K562 (cell line): ENCODE results near the gene TLN1. TPM values are rescaled to one million over a fixed set of nuclear protein-coding genes. Genes with fewer than 3 reads are reported as not detected.
A peak's percentile ranks its signal among the peaks of the same experiment; 100 is the strongest.

ENCODE experiments used
- BRCA1 ChIP-seq, 2 experiments: fragments of 450-650 bp in 1 of 2; sonication (generic) in 1 of 2; formaldehyde crosslinking in 1 of 2; IDR thresholded peaks; 2 replicates each; pipeline versions ENCODE4 v1.5.0 to v1.6.1; 2017 to 2020; ENCODE audit warnings: mild to moderate bottlenecking in 1 of 2, missing genetic modification reagents in 1 of 2
- BRF1 ChIP-seq: IDR thresholded peaks from 3 replicates; pipeline ENCODE4 v1.6.1; 2011; ENCODE audit warnings: borderline replicate concordance, mild to moderate bottlenecking; ENCODE audit not compliant: insufficient read length; ENCODE audit errors: extremely low read depth
- E2F5 ChIP-seq: sonication (generic); formaldehyde crosslinking; IDR thresholded peaks from 2 replicates; pipeline ENCODE4 v1.8.0; 2022; ENCODE audit warnings: mild to moderate bottlenecking, missing genetic modification reagents
- ELK1 ChIP-seq: sonication (generic); formaldehyde crosslinking; IDR thresholded peaks from 2 replicates; pipeline ENCODE4 v1.8.1; 2022; ENCODE audit warnings: missing genetic modification reagents
- ETV6 ChIP-seq, 3 experiments: fragments of 150-350 bp in 1 of 3; sonication (generic) in 1 of 3; formaldehyde crosslinking in 1 of 3; IDR thresholded peaks; 2 replicates each; pipeline versions ENCODE4 v1.6.1 to v1.8.0; 2014 to 2022; ENCODE audit warnings: borderline replicate concordance in 2 of 3, low read depth in 2 of 3, antibody characterized with exemption in 1 of 3, low read length in 1 of 3, mild to moderate bottlenecking in 1 of 3, missing genetic modification reagents in 1 of 3
- HMG20A ChIP-seq: fragments of 450-650 bp; formaldehyde crosslinking; conservative IDR thresholded peaks from 2 replicates; pipeline ENCODE4 v1.4.0; 2020; ENCODE audit warnings: mild to moderate bottlenecking, mixed read lengths
- HMGXB4 ChIP-seq: sonication (generic); formaldehyde crosslinking; IDR thresholded peaks from 2 replicates; pipeline ENCODE4 v1.8.1; 2023; ENCODE audit warnings: mild to moderate bottlenecking, missing genetic modification reagents
- ILK ChIP-seq: fragments of 450-650 bp; IDR thresholded peaks from 2 replicates; pipeline ENCODE4 v1.6.1; 2016; ENCODE audit warnings: missing genetic modification characterization, low read depth, mild to moderate bottlenecking, missing compliant biosample characterization, moderate library complexity, borderline replicate concordance
- MAFG ChIP-seq: fragments of 450-650 bp; conservative IDR thresholded peaks from 2 replicates; pipeline ENCODE4 v1.6.1; 2016; ENCODE audit warnings: missing genetic modification characterization, missing compliant biosample characterization
- MCM3 ChIP-seq: fragments of 450-650 bp; IDR thresholded peaks from 2 replicates; pipeline ENCODE4 v1.6.1; 2016
- MEF2D ChIP-seq: conservative IDR thresholded peaks from 2 replicates; pipeline ENCODE4 v1.6.1; 2016; ENCODE audit warnings: low read depth, missing genetic modification characterization, missing compliant biosample characterization
- POLR2H ChIP-seq: IDR thresholded peaks from 2 replicates; pipeline ENCODE4 v1.6.1; 2016; ENCODE audit warnings: missing genetic modification characterization, low read depth, mild to moderate bottlenecking, control low read depth, missing compliant biosample characterization, moderate library complexity
- PTTG1 ChIP-seq: fragments of 450-650 bp; IDR thresholded peaks from 2 replicates; pipeline ENCODE4 v1.6.1; 2016; ENCODE audit warnings: low read depth, mild to moderate bottlenecking, missing genetic modification characterization, missing compliant biosample characterization
- SP2 ChIP-seq: IDR thresholded peaks from 2 replicates; pipeline ENCODE4 v1.6.1; 2011; ENCODE audit warnings: mild to moderate bottlenecking, low read depth, low read length, moderate library complexity; ENCODE audit not compliant: poor library complexity, severe bottlenecking; ENCODE audit errors: extremely low read depth
- SREBF2 ChIP-seq: sonication (generic); formaldehyde crosslinking; IDR thresholded peaks from 2 replicates; pipeline ENCODE4 v1.4.0; 2020; ENCODE audit warnings: mild to moderate bottlenecking, missing genetic modification reagents
- TARDBP ChIP-seq: fragments of 450-650 bp; IDR thresholded peaks from 2 replicates; pipeline ENCODE4 v1.6.1; 2016
- XRCC4 ChIP-seq: IDR thresholded peaks from one replicate; pipeline ENCODE4 v1.6.1; 2011; ENCODE audit not compliant: insufficient read depth, insufficient read length; ENCODE audit errors: extremely low read depth
- ZBTB34 ChIP-seq: fragments of 250-450 bp; sonication (Bioruptor Pico); IDR thresholded peaks from 2 replicates; pipeline ENCODE4 v1.8.0; 2021; ENCODE audit warnings: mild to moderate bottlenecking, moderate library complexity
- ZBTB7A ChIP-seq: IDR thresholded peaks from 2 replicates; pipeline ENCODE4 v1.6.1; 2011; ENCODE audit warnings: low read depth, mild to moderate bottlenecking, low read length, moderate library complexity, borderline replicate concordance; ENCODE audit not compliant: control insufficient read depth
- ZC3H4 ChIP-seq: sonication (generic); formaldehyde crosslinking; IDR thresholded peaks from 2 replicates; pipeline ENCODE4 v1.9.0; 2021; ENCODE audit warnings: missing genetic modification reagents, borderline replicate concordance
- ZFP36 ChIP-seq: fragments of 150-350 bp; IDR thresholded peaks from 2 replicates; pipeline ENCODE4 v1.6.1; 2018; ENCODE audit warnings: low read length, low read depth; ENCODE audit not compliant: partially characterized antibody
- ZNF24 ChIP-seq: fragments of 450-650 bp; IDR thresholded peaks from 2 replicates; pipeline ENCODE4 v1.6.1; 2016
- polyA plus RNA-seq, 8 experiments: library from polyadenylated mRNA; depleted of rRNA in 4 of 8; stranded (reverse) in 5 of 8; unstranded in 3 of 8; fragments of >200 nt; fragmentation: Nextera tagmentation in 2 of 8; fragmentation: Illumina TruSeq in 1 of 8; extraction: Ambion mirVana in 2 of 8; extraction: Trizol in 1 of 8; gene quantifications; 2 replicates each; pipeline versions ENCODE4 v1.2.1 to v1.2.3, GENCODE V29; 2011 to 2014; ENCODE audit warnings: inconsistent platforms in 1 of 8, missing spikeins in 1 of 8
- total RNA-seq, 7 experiments: library from RNA; depleted of rRNA in 6 of 7; stranded (reverse); fragments of >200 nt in 6 of 7; fragmentation: Illumina TruSeq in 2 of 7; extraction: Trizol in 2 of 7; gene quantifications; 2 replicates each; pipeline versions ENCODE4 v1.2.1 to v1.2.3, GENCODE V29; 2011 to 2021; ENCODE audit warnings: low replicate concordance in 1 of 7

The TLN1 gene
- total and polyA plus RNA-seq, 9 of the 15 experiments (the other 6 are each of a cell fraction or from before 2014, with no cell fraction given), result 3.6 to 240 (median 54.8) TPM

- TF ChIP-seq ZFP36 (no peak), SREBF2 (CRISPR knock-in tag) (no peak), ZBTB7A (peak; percentile 75; the same call in 1 of the 2 replicates), MCM3 (no peak), PTTG1 (no peak), BRF1 (no peak), ETV6 (IDR thresholded peaks at IDR 0.05; ENCODE audit: borderline replicate concordance in 1 of 2, low read depth in 2 of 2, low read length in 1 of 2) (no peak), ETV6 (CRISPR knock-in tag; IDR thresholded peaks at IDR 0.05; ENCODE audit: borderline replicate concordance) (no peak), TARDBP (no peak), ZNF24 (no peak), ILK (tag) (no peak), BRCA1 (IDR thresholded peaks at IDR 0.05) (no peak), BRCA1 (CRISPR knock-in tag; IDR thresholded peaks at IDR 0.05) (no peak), HMGXB4 (no peak), MEF2D (tag) (no peak), MAFG (no peak), XRCC4 (no peak), SP2 (no peak), POLR2H (tag) (no peak), HMG20A (CRISPR knock-in tag) (no peak), E2F5 (CRISPR knock-in tag) (no peak), ZBTB34 (no peak), ZC3H4 (CRISPR knock-in tag) (no peak), ELK1 (CRISPR knock-in tag) (no peak)
Observed at GRCh38 chr9:35664531-35665470, 67.2 kb downstream of the TLN1 start, which contains the start of gene ARHGEF39 (continued).
